H9 (cell line): ENCODE data around the gene ATRN. TPM values are rescaled to one million over a fixed set of nuclear protein-coding genes. Genes with fewer than 3 reads are reported as not detected.

ENCODE experiments used
- DNase-seq: peaks from one replicate; pipeline ENCODE4 v3.0.0-alpha.2; 2017
- H2AFZ ChIP-seq: one replicate; pipeline ENCODE4 v1.6.1; 2013; ENCODE audit warnings: mild to moderate bottlenecking, low read length, control low read depth, moderate library complexity
- H2AK5ac ChIP-seq: 2 replicates; pipeline ENCODE4 v1.6.1; 2013; ENCODE audit warnings: low read length, control low read depth, mixed read lengths; ENCODE audit not compliant: insufficient read length
- H2BK120ac ChIP-seq: one replicate; pipeline ENCODE4 v1.6.1; 2013; ENCODE audit warnings: low read depth, mild to moderate bottlenecking, low read length, control low read depth, inconsistent platforms; ENCODE audit not compliant: poor library complexity, severe bottlenecking
- H2BK12ac ChIP-seq: 2 replicates; pipeline ENCODE4 v1.6.1; 2013; ENCODE audit warnings: low read length, control low read depth, mixed read lengths, low read depth; ENCODE audit not compliant: insufficient read length
- H2BK15ac ChIP-seq: 2 replicates; pipeline ENCODE4 v1.6.1; 2013; ENCODE audit warnings: low read depth, low read length, control low read depth
- H2BK20ac ChIP-seq: one replicate; pipeline ENCODE4 v1.6.1; 2013; ENCODE audit warnings: low read depth, mild to moderate bottlenecking, low read length, control low read depth, inconsistent platforms; ENCODE audit not compliant: poor library complexity, severe bottlenecking
- H2BK5ac ChIP-seq: 2 replicates; pipeline ENCODE4 v1.6.1; 2013; ENCODE audit warnings: low read length, control low read depth, mixed read lengths; ENCODE audit not compliant: insufficient read length
- H3K14ac ChIP-seq: 2 replicates; pipeline ENCODE4 v1.6.1; 2013; ENCODE audit warnings: low read length, control low read depth; ENCODE audit not compliant: insufficient read depth
- H3K18ac ChIP-seq: 2 replicates; pipeline ENCODE4 v1.6.1; 2013; ENCODE audit warnings: low read depth, mild to moderate bottlenecking, mixed read lengths, low read length, control low read depth; ENCODE audit not compliant: insufficient read length
- H3K23ac ChIP-seq: 2 replicates; pipeline ENCODE4 v1.6.1; 2013; ENCODE audit warnings: low read length, control low read depth, mixed read lengths, low read depth; ENCODE audit not compliant: insufficient read length
- H3K23me2 ChIP-seq: 2 replicates; pipeline ENCODE4 v1.6.1; 2013; ENCODE audit warnings: low read depth, mild to moderate bottlenecking, mixed read lengths, low read length, control low read depth; ENCODE audit not compliant: insufficient read length, poor library complexity, severe bottlenecking
- H3K27ac ChIP-seq: 2 replicates; pipeline ENCODE4 v1.5.1; 2013; ENCODE audit warnings: low read length, control low read depth, mixed read lengths, low read depth; ENCODE audit not compliant: insufficient read length
- H3K27me3 ChIP-seq: 2 replicates; pipeline ENCODE4 v1.6.1; 2013; ENCODE audit warnings: low read length, control low read depth, inconsistent platforms; ENCODE audit not compliant: insufficient read depth
- H3K4ac ChIP-seq: 2 replicates; pipeline ENCODE4 v1.6.1; 2013; ENCODE audit warnings: low read depth, mild to moderate bottlenecking, control low read depth, inconsistent platforms, low read length, moderate library complexity
- H3K4me1 ChIP-seq: 2 replicates; pipeline ENCODE4 v1.6.1; 2013; ENCODE audit warnings: low read length, control low read depth, inconsistent platforms; ENCODE audit not compliant: insufficient read depth
- H3K4me2 ChIP-seq: 2 replicates; pipeline ENCODE4 v1.6.1; 2013; ENCODE audit warnings: low read length, control low read depth, mixed read lengths; ENCODE audit not compliant: insufficient read length, insufficient read depth
- H3K56ac ChIP-seq: 2 replicates; pipeline ENCODE4 v1.6.1; 2013; ENCODE audit warnings: low read depth, mild to moderate bottlenecking, mixed read lengths, low read length, control low read depth; ENCODE audit not compliant: insufficient read length
- H3K79me1 ChIP-seq: 2 replicates; pipeline ENCODE4 v1.6.1; 2013; ENCODE audit warnings: low read depth, mild to moderate bottlenecking, moderate library complexity, low read length, control low read depth, inconsistent platforms; ENCODE audit not compliant: insufficient read depth, poor library complexity, severe bottlenecking
- H3K79me2 ChIP-seq: 2 replicates; pipeline ENCODE4 v1.6.1; 2013; ENCODE audit warnings: low read length, control low read depth, inconsistent platforms; ENCODE audit not compliant: insufficient read depth
- H3K9ac ChIP-seq: 2 replicates; pipeline ENCODE4 v1.6.1; 2013; ENCODE audit warnings: low read length, control low read depth, mixed read lengths; ENCODE audit not compliant: insufficient read length; ENCODE audit errors: extremely low read depth
- H3K9me3 ChIP-seq: one replicate; pipeline ENCODE4 v1.6.1; 2013; ENCODE audit warnings: low read depth, low read length, inconsistent platforms; ENCODE audit not compliant: control insufficient read depth
- H3T11ph ChIP-seq: one replicate; pipeline ENCODE4 v1.6.1; 2013; ENCODE audit warnings: mild to moderate bottlenecking, low read length, control low read depth, inconsistent platforms
- H4K20me1 ChIP-seq: one replicate; pipeline ENCODE4 v1.6.1; 2013; ENCODE audit not compliant: control insufficient read depth, insufficient read length, insufficient read depth
- H4K5ac ChIP-seq: 2 replicates; pipeline ENCODE4 v1.6.1; 2013; ENCODE audit warnings: low read depth, mild to moderate bottlenecking, mixed read lengths, low read length, control low read depth; ENCODE audit not compliant: insufficient read length
- H4K8ac ChIP-seq: replicated peaks from 2 replicates; pipeline ENCODE4 v1.6.1; 2013; ENCODE audit warnings: low read length, control low read depth, mixed read lengths, low read depth; ENCODE audit not compliant: insufficient read length
- H4K91ac ChIP-seq: 2 replicates; pipeline ENCODE4 v1.6.1; 2013; ENCODE audit warnings: low read depth, mild to moderate bottlenecking, moderate library complexity, mixed read lengths, low read length, control low read depth; ENCODE audit not compliant: insufficient read length
- H3K27ac Mint-ChIP-seq, 3 experiments: 2 replicates in 2 of 3; 3 replicates in 1 of 3; pipeline ENCODE4 v1.8.0; 2020 to 2021; ENCODE audit warnings: mixed read lengths in 3 of 3, mild to moderate bottlenecking in 1 of 3, moderate library complexity in 1 of 3
- H3K27me3 Mint-ChIP-seq: 2 replicates; pipeline ENCODE4 v1.8.0; 2021; ENCODE audit warnings: low read depth, mild to moderate bottlenecking, moderate library complexity, mixed read lengths
- H3K36me3 Mint-ChIP-seq, 3 experiments: 2 replicates in 2 of 3; 3 replicates in 1 of 3; pipeline ENCODE4 v1.8.0; 2020 to 2021; ENCODE audit warnings: low read depth in 3 of 3, mixed read lengths in 3 of 3; ENCODE audit not compliant: insufficient read depth in 1 of 3
- H3K4me1 Mint-ChIP-seq, 2 experiments: 2 replicates each; pipeline ENCODE4 v1.8.0; 2020; ENCODE audit warnings: mixed read lengths in 2 of 2
- H3K4me3 Mint-ChIP-seq, 2 experiments: 2 replicates in 1 of 2; 3 replicates in 1 of 2; pipeline ENCODE4 v1.8.0; 2020 to 2021; ENCODE audit warnings: mild to moderate bottlenecking in 2 of 2, mixed read lengths in 2 of 2, moderate library complexity in 1 of 2
- H3K9me3 Mint-ChIP-seq, 2 experiments: 2 replicates in 1 of 2; 3 replicates in 1 of 2; pipeline ENCODE4 v1.8.0; 2020; ENCODE audit warnings: mild to moderate bottlenecking in 2 of 2, mixed read lengths in 2 of 2, moderate library complexity in 1 of 2
- WGBS: extraction: QIAGEN DNeasy Blood & Tissue Kit; methylation state at CpG from one replicate; pipeline ENCODE4 v1.1.7; 2013; ENCODE audit warnings: missing lambda C conversion rate, low lambda C conversion rate, mixed read lengths; ENCODE audit not compliant: insufficient read length; ENCODE audit errors: extremely low coverage; 5-methylcytosine and 5-hydroxymethylcytosine counted together
- total RNA-seq: library from RNA; stranded (reverse); gene quantifications from 2 replicates; pipeline ENCODE4 v1.2.1, GENCODE V29; 2021
- TF ChIP-seq, protein P1 (sequence below): fragments of 200-600 bp; sonication (generic); conservative IDR thresholded peaks from 3 replicates; pipeline ENCODE4 v1.8.0; 2021; ENCODE audit warnings: antibody characterized with exemption, mild to moderate bottlenecking

ATRN gene
- total RNA-seq, 1 experiment from 2014 or later, result 23.1 TPM

DNA sequence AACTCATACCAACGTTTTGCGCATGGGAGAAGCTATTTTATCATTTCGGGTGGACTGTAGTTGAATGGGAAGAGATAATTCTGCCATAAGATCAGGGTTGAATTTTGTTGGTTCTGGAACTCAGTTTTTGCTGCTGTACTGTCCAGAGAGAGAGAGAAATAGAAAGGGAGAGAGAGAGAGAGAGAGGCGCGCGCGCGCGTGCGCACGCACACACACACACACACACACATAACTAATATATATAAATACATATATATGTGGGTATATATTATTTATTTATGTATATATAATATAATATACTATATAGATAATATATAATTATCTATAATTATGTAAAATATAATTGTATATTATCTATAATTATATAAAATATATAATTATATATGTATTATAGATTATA lies 21.9 kb downstream of the ATRN start:
- Histone ChIP-seq H2BK120ac (no peak overlapping the region), H2AFZ (no peak overlapping the region), H3K79me1 (no peaks in the 10 kb centered on the region), H2BK5ac (no peak overlapping the region), H3K4me2 (no peak overlapping the region), H3K14ac (no peak overlapping the region), H4K20me1 (no peaks in the 10 kb centered on the region), H3K4ac (no peak overlapping the region), H3K23me2 (no peaks in the 10 kb centered on the region), H3K4me1 (no peaks in the 10 kb centered on the region), H2BK15ac (no peak overlapping the region), H3K9ac (no peak overlapping the region), H3K27me3 (no peaks in the 10 kb centered on the region), H4K5ac (no peak overlapping the region), H2AK5ac (no peak overlapping the region), H2BK20ac (no peak overlapping the region), H3K9me3 (no peaks in the 10 kb centered on the region), H4K8ac (no peak overlapping the region), H3K18ac (no peak overlapping the region), H3T11ph (no peak overlapping the region), H3K23ac (no peak overlapping the region), H3K56ac (no peak overlapping the region), H3K79me2 (no peaks in the 10 kb centered on the region), H2BK12ac (no peak overlapping the region), H4K91ac (no peak overlapping the region), H3K27ac (no peak overlapping the region)
- Mint-ChIP-seq H3K27me3 (no peaks in the 10 kb centered on the region), H3K4me3 (no peak overlapping the region), H3K36me3 (no peaks in the 10 kb centered on the region), H3K27ac (no peak overlapping the region), H3K9me3 (no peaks in the 10 kb centered on the region; a peak in 1 of 5 replicates), H3K4me1 (peaks cover 10% of the 10 kb centered on the region in 2 experiments; a peak in 3 of 4 replicates)
- WGBS, result no CpG with 5 or more reads among the region's 11 CpGs
- TF ChIP-seq, protein P1, sequence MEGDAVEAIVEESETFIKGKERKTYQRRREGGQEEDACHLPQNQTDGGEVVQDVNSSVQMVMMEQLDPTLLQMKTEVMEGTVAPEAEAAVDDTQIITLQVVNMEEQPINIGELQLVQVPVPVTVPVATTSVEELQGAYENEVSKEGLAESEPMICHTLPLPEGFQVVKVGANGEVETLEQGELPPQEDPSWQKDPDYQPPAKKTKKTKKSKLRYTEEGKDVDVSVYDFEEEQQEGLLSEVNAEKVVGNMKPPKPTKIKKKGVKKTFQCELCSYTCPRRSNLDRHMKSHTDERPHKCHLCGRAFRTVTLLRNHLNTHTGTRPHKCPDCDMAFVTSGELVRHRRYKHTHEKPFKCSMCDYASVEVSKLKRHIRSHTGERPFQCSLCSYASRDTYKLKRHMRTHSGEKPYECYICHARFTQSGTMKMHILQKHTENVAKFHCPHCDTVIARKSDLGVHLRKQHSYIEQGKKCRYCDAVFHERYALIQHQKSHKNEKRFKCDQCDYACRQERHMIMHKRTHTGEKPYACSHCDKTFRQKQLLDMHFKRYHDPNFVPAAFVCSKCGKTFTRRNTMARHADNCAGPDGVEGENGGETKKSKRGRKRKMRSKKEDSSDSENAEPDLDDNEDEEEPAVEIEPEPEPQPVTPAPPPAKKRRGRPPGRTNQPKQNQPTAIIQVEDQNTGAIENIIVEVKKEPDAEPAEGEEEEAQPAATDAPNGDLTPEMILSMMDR, result no peak
- DNase-seq, result no peak
